ENCODE measurements around the gene RARG. TPM values are rescaled to one million over a fixed set of nuclear protein-coding genes. Genes with fewer than 3 reads are reported as not detected.

RARG gene
- total RNA-seq, 1 experiment from 2014 or later = 118 TPM

GRCh38 chr12:53245286-53245685 lies 13.3 kb upstream of the RARG start:
- Histone ChIP-seq H3K36me3 (ENCODE audit: low read depth) (no peaks in the 10 kb centered on the region), H3K27ac (no peak overlapping the region), H3K79me2 (ENCODE audit: low read depth) (no peaks in the 10 kb centered on the region), H3K4me1 (replicated peaks; ENCODE audit: insufficient read depth) (peaks cover 11% of the 10 kb centered on the region), H3K4me2 (no peak overlapping the region), H3K9me3 (ENCODE audit: insufficient read depth, low read depth) (no peaks in the 10 kb centered on the region), H3K9me2 (ENCODE audit: insufficient read depth) (no peaks in the 10 kb centered on the region), H3K4me3 (no peak overlapping the region), H3F3A (ENCODE audit: insufficient read depth, low read depth) (peaks cover 4% of the 10 kb centered on the region; the same call in 1 of the 2 replicates), H2AFZ (no peak overlapping the region), H4K20me1 (ENCODE audit: insufficient read depth) (no peaks in the 10 kb centered on the region), H3K27me3 (ENCODE audit: insufficient read depth, low read depth) (no peaks in the 10 kb centered on the region)
- ChIA-PET CTCF (interaction anchor here (0.6 kb wide), 1 partner anchor 131 kb away, joined by 5 read pairs; no protein-coding TSS in a partner anchor), POLR2A (ENCODE audit: unreplicated experiment) (interaction anchor here (0.6 kb wide), 1 partner anchor 319 kb away, joined by 5 read pairs; no protein-coding TSS in a partner anchor)
- BruUV-seq (replicated peaks) = no TSS peak
- intact Hi-C loops (cut with micrococcal nuclease; ENCODE audit: unreplicated experiment) = no loop called here
- TF ChIP-seq EZH2 (IDR thresholded peaks at IDR 0.05; ENCODE audit: low read depth) = no peak
- no peak for DNase-seq

- ChIA-PET CTCF (no interaction called here), POLR2A (ENCODE audit: unreplicated experiment) (interaction anchor here (0.6 kb wide), 1 partner anchor 67 kb away, joined by 5 read pairs; no protein-coding TSS in a partner anchor)
- no peak for DNase-seq
- Histone ChIP-seq H4K20me1 (ENCODE audit: insufficient read depth) (no peaks in the 10 kb centered on the region), H3K9me3 (ENCODE audit: insufficient read depth, low read depth) (no peaks in the 10 kb centered on the region), H3K36me3 (ENCODE audit: low read depth) (no peaks in the 10 kb centered on the region), H3K27me3 (ENCODE audit: insufficient read depth, low read depth) (no peaks in the 10 kb centered on the region), H3K4me3 (no peak overlapping the region), H3K9me2 (ENCODE audit: insufficient read depth) (no peaks in the 10 kb centered on the region), H3F3A (ENCODE audit: insufficient read depth, low read depth) (no peaks in the 10 kb centered on the region), H3K4me2 (no peak overlapping the region), H3K79me2 (ENCODE audit: low read depth) (no peaks in the 10 kb centered on the region), H3K27ac (no peak overlapping the region), H3K4me1 (replicated peaks; ENCODE audit: insufficient read depth) (0 out of 2 replicates have a peak, but pooled peaks cover 4% of the 10 kb centered on the region), H2AFZ (no peak overlapping the region)
- TF ChIP-seq CTCF (conservative IDR thresholded peaks at IDR 0.05) (no peak), EZH2 (IDR thresholded peaks at IDR 0.05; ENCODE audit: low read depth) (no peak)
- intact Hi-C loops (cut with micrococcal nuclease; ENCODE audit: unreplicated experiment) = no loop called here
- no TSS peak for BruUV-seq (replicated peaks)
Measured at GRCh38 chr12:53244337-53244736, 12.3 kb upstream of the RARG start.

GRCh38 chr12:53241623-53242412 lies 9.8 kb upstream of the RARG start:
- no peak overlapping the region for H3K27ac ChIP-seq
- no peak for DNase-seq
- intact Hi-C loops (cut with micrococcal nuclease; ENCODE audit: unreplicated experiment) = no loop called here
- no peaks in the 10 kb centered on the region for H3K27me3 ChIP-seq (ENCODE audit: insufficient read depth, low read depth)
- H3F3A ChIP-seq (ENCODE audit: insufficient read depth, low read depth) = no peaks in the 10 kb centered on the region
- no peaks in the 10 kb centered on the region for H3K36me3 ChIP-seq (ENCODE audit: low read depth)
- no peaks in the 10 kb centered on the region for H4K20me1 ChIP-seq (ENCODE audit: insufficient read depth)
- ChIA-PET POLR2A (ENCODE audit: unreplicated experiment) (interaction anchor here (0.6 kb wide), 1 partner anchor 259 kb away, joined by 6 read pairs; the partner anchor contains the start of gene TARBP2), CTCF (no interaction called here)
- no peaks in the 10 kb centered on the region for H3K9me3 ChIP-seq (ENCODE audit: insufficient read depth, low read depth)
- H3K4me2 ChIP-seq = no peak overlapping the region
- H3K9me2 ChIP-seq (ENCODE audit: insufficient read depth) = no peaks in the 10 kb centered on the region
- BruUV-seq (replicated peaks) = no TSS peak
- H3K4me3 ChIP-seq = no peak overlapping the region
- H2AFZ ChIP-seq = no peak overlapping the region
- no peak for TF ChIP-seq EZH2 (IDR thresholded peaks at IDR 0.05; ENCODE audit: low read depth)
- TF ChIP-seq CTCF (conservative IDR thresholded peaks at IDR 0.05) = no peak
- peaks cover 5% of the 10 kb centered on the region; the same call in 1 of the 2 replicates for H3K4me1 ChIP-seq (replicated peaks; ENCODE audit: insufficient read depth)
- H3K79me2 ChIP-seq (ENCODE audit: low read depth) = no peaks in the 10 kb centered on the region
